HFF-Myc (cell line): ENCODE data around the gene GRID1.

Experiments used
- DNase-seq: peaks from one replicate; pipeline ENCODE4 v3.0.0-alpha.2; 2011; ENCODE audit warnings: low read depth; ENCODE audit errors: extremely low read depth
- H3K4me3 ChIP-seq: replicated peaks from 2 replicates; pipeline ENCODE4 v1.5.1; 2011; ENCODE audit warnings: low read depth, mild to moderate bottlenecking, control low read depth, low read length
- TF ChIP-seq, protein P1 (sequence below): IDR thresholded peaks from 2 replicates; pipeline ENCODE4 v1.5.1; 2012; ENCODE audit warnings: mild to moderate bottlenecking, low read depth, low read length, control low read depth; ENCODE audit errors: missing control alignments

GRID1 gene

DNA sequence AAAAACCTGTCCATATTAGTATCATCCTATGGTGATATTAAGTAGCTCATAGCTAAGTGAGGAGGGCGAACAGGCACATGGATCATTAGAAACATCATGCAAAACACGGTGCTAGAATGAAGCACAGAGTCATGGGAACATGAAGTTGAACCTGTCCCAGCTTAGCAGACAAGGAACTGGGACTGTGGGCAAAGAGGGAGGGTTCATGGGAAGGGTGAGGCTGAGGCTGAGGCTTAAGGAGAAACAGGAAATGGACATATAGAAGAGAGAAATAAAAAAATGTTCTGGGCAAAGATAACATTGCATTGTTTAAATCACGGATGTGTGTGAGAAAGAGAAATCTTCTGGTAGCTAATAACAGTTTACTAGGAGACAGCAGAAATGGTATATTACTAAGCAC is 708.1 kb downstream of the GRID1 start:
- DNase-seq, result no peak
- H3K4me3 ChIP-seq, result no peak overlapping the region
- TF ChIP-seq, protein P1, sequence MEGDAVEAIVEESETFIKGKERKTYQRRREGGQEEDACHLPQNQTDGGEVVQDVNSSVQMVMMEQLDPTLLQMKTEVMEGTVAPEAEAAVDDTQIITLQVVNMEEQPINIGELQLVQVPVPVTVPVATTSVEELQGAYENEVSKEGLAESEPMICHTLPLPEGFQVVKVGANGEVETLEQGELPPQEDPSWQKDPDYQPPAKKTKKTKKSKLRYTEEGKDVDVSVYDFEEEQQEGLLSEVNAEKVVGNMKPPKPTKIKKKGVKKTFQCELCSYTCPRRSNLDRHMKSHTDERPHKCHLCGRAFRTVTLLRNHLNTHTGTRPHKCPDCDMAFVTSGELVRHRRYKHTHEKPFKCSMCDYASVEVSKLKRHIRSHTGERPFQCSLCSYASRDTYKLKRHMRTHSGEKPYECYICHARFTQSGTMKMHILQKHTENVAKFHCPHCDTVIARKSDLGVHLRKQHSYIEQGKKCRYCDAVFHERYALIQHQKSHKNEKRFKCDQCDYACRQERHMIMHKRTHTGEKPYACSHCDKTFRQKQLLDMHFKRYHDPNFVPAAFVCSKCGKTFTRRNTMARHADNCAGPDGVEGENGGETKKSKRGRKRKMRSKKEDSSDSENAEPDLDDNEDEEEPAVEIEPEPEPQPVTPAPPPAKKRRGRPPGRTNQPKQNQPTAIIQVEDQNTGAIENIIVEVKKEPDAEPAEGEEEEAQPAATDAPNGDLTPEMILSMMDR, result no peak

- H3K4me3 ChIP-seq, result no peak overlapping the region
- DNase-seq, result no peak
- TF ChIP-seq, protein P1, result no peak
These were observed 709.0 kb downstream of the GRID1 start for GRCh38 chr10:85657476-85658113.

DNA sequence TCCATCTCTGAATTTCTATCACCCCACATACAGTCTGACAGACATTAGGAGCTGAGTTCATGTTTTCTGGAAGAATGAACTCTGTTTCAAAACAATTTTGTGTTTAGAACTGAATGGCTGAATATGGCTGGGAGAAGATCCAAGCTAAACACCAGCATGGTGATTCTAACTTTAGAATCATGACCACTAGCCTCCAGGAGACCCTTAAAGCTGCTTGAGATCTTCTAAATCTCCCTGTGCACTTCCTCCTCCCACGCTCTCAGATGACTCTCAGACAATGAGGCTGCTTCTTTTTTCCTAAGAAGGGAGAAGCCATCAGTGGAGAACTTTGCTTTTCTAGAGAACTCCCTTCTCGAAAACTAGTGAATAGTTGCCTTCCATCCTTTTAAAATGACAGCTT is 711.2 kb downstream of the GRID1 start:
- no peak for DNase-seq
- TF ChIP-seq, protein P1, result no peak

GRCh38 chr10:85651497-85651882 is 715.1 kb downstream of the GRID1 start:
- no peak for DNase-seq
- TF ChIP-seq, protein P1, result no peak
- H3K4me3 ChIP-seq, result no peak overlapping the region

More for the DNA sequence above, 711.2 kb downstream of the GRID1 start:
- H3K4me3 ChIP-seq, result no peak overlapping the region

DNA sequence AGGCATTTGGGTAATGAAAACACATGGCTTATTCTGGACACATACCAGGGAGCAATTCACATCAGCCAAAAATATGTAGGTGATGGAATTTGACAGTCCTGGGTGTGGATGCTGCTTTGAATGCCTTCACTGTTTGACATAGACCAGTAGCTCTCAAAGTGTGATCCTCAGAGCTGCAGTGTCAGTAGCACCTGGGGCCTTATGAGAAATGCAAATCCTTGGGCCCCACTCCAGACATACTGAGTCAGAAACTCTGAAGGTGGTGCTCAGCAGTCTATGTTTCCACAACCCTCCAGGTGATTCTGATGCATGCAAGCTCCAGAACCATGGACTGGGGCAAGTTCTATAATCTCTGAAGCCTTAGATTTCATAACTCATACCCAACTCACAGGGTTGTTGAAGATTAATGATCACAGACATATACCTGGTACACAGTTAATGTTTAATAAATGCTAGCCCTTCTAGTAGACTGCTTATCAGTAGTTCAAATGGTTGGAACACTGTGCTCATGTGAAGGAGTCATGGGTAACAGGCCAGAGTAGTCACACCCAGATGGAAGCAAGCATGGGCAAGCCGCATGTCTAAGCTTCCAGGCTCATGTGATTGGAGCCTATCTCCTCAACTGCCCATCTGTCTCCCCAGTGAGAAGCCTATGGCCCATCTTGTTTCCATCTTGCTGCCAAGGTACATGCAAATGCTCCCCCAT is 715.7 kb downstream of the GRID1 start:
- DNase-seq, result no peak
- no peak overlapping the region for H3K4me3 ChIP-seq
- TF ChIP-seq, protein P1, result no peak

DNA sequence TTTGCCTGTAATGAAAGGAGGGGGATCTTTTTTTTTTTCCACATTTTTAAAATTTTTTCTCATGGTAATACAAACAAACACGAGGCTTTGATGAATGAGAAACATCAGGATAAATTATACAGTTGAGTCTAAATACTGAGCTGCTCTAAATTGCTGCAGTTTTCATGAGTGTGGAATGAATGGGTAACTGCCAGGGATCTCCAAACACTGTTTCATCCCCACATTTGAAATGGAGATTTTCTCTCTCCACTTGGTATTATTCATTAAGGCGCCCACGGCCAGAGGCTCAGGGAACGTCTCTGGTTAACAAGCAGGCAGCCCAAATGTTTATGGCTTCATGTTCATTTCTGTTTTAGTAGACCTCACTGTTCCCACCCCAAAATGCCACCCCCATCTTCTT is 717.1 kb downstream of the GRID1 start:
- TF ChIP-seq, protein P1, result no peak
- no peak overlapping the region for H3K4me3 ChIP-seq
- no peak for DNase-seq
